Activated CD4-positive, CD25-positive, alpha-beta regulatory T cell (primary cell): ENCODE data around the gene PTPRB.

ENCODE experiments used
- DNase-seq, 4 experiments: peaks; one replicate each; lab custom pipeline; 2025; lab: John Stamatoyannopoulos, UW

PTPRB gene

GRCh38 chr12:70592664-70593063 is 44.6 kb downstream of the PTPRB start:
- DNase-seq: no peak

DNA sequence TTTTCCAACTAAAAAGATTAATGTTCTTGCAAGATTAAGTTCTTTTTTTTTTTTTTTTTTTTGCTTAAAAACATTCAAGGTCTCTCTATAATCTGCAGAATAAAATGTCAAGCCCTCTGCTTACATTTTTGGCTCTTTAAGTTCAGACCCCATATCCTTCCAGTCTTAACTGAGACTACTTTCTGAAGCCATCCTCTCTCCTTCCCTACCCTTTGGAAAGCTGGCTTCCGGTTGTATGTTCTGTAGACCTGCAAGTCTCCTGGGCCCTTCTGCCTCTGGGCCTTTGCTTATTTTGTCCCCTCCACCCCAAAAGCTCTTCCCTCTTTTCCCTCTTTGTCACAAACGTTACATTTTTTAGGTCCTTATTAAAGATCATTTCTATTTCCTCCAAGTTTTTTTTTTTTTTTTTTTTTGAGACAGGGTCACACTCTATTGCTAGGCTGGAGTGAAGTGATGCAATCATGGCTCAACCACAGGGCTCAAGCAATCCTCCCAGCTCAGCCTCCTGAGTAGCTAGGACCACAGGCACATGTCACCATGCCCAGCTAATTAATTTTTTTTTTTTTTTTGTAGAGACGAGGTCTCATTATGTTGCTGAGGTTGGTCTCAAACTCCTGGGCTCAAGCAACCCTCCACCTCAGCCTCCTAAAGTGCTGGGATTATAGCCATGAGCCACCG is 46.5 kb downstream of the PTPRB start:
- no peak for DNase-seq

GRCh38 chr12:70590051-70590450 is 47.2 kb downstream of the PTPRB start:
- peak in 3 of 4 experiments; percentile 4 to 20 (median 11) for DNase-seq

GRCh38 chr12:70584332-70584731 is 52.9 kb downstream of the PTPRB start:
- no peak for DNase-seq

- DNase-seq: no peak
Measured at GRCh38 chr12:70583251-70583650, 54.0 kb downstream of the PTPRB start.

DNA sequence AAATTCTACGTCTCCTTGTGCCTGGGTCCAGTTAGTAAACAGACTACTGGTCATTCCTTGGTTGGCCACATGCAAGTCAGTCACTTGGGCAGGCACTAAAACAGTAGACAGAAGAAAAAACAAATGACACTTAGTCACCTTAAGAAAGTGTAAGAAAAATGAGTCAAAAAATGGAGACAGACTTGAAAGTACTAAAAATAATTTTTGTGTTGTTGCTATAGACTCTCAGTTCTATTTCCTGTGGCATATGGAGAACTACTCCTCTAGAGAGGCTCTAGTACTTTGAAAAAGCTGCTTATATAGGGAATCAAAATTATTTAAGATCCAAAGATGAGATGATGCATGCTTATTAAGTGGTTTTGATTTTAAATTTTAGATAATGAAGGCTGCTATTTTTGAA is 56.0 kb downstream of the PTPRB start:
- no peak for DNase-seq

GRCh38 chr12:70577283-70577634 is 60.0 kb downstream of the PTPRB start:
- DNase-seq: no peak

DNA sequence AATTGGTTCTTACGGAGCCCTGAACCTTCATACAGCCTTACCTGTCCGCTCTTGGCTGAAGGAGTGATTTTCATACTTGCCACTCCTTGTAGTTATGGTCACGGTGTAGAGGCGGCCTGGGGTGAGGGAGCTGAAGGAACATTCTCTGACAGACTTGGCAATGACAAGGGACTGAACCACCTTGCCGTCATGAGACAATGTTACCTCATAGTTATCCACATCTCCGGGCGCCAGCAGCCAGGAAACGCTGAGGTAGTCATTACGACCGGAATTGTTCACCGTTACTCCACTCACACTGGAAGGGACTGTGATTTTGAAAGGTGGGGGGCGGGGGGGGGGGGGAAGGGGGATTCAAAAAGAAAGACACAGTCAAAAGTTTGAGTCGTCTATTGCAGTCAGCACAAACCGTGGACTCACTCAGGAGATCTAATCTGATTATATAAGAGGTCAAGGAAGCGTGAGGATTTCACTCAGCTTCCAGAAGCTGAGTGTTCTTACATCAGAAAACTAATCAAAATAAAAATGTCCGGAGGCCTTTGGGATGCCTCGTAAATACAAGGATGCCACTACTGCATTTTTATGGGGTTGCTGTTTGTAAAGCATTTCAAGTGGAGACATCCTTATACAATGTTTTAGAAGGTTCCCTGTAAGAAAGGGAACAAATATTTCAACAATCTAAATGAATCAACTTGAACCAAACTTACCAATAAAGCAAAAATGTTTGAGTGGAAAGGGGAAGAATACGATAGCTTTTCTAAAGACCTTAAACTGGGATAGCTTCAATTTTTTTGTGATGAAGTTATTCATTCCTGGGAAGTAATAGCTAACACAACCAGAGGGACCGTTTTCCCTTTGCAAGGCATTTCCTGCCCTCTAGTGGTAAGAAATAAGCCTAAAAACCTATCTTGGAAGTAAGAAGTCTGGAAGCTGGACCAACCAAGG is 60.6 kb downstream of the PTPRB start:
- no peak for DNase-seq

- no peak for DNase-seq
Measured at GRCh38 chr12:70571705-70572268, 65.4 kb downstream of the PTPRB start.

DNA sequence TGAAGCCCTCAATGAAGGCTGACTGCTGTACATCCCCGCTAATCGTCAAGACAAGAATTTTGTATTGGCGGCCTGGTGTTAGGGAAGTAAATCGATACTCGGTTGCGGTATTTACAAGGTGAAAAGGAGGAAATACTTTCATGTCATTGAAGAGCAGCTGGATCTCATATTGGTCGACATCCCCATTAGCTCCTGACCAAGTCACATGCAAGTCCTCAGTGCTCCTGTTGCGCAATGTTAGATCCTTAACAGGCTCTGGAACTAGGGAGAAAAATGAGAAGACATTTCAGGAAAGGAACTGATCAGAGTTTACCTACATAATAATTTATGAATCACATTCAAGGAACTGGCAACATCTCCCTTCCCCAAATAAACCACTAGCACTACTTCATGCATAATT is 66.2 kb downstream of the PTPRB start:
- DNase-seq: no peak

DNA sequence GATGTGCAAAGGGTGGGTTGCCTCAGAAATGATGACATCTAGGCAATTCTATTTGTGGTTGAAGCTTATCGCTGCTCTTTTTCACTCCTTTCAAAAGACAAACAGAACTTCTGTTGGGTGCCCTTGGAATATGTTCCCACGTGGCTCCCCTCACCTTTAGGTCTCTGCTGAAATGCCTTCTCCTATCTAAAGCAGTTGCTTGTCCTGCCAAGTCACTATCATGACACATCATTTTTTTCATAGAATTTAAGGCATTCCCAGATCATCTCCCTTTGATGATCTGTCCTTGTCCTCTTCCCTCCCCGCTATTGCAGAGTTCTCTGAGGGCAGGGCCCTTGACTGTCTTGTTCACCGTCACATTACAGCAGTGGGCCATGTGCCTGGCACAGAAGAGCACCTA is 75.7 kb downstream of the PTPRB start:
- no peak for DNase-seq

DNA sequence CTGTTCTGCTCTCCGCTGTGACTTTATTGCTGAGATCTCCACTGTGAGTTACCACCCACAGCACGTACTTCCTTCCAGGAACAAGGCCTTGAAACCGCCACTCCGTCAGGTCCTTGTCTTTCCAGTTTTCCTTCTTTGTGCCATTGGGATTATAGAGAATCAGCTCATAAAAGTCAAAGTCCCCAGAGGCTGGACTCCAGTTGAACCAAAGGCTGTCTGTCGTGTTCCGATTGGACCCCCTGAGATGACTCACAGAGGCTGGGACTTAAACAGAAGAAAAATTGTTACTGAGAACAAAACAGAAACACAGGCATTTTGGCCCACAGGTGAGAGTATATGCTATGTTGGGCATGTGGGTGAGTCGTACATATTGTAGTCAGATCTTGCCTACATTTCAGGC is 76.6 kb downstream of the PTPRB start:
- DNase-seq: no peak

- no peak for DNase-seq
Measured at GRCh38 chr12:70559390-70559789, 77.8 kb downstream of the PTPRB start.

- DNase-seq: no peak
Measured at GRCh38 chr12:70557583-70558191, 79.5 kb downstream of the PTPRB start.

DNA sequence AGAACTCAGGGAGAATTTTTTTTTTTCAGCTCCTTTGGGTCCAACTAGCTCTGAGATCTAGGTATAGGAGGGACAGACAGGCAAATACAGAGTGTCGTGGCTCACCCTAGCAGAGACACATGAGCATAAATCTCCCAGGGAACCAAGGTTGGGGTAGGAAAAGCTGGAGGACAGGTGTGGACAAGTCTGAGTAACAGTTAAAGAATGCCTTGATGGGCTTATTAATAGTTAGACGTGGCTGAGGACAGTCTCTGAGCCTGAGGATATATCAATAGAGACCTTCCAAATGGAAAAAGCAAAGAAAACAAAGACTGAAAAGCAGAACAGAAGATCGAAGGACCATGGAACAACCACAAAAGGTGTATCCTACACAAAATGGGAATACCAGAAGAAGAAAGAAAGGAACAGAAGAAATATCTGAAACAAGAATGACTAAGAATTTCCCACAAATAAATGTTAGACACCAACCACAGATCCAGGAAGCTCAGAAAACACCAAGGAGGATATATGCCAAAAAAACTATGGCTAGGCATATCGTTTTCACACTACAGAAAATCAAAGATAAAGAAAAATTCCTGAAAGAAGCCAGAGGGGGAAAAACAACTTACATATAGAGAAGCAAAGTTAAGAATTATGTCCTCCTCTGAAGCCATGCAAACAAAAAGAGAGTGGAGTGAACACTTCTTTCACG is 80.9 kb downstream of the PTPRB start:
- DNase-seq: no peak

GRCh38 chr12:70555081-70555480 is 82.1 kb downstream of the PTPRB start:
- no peak for DNase-seq

GRCh38 chr12:70553391-70553859 is 83.8 kb downstream of the PTPRB start:
- DNase-seq: no peak

GRCh38 chr12:70551731-70552130 is 85.5 kb downstream of the PTPRB start:
- DNase-seq: no peak

DNA sequence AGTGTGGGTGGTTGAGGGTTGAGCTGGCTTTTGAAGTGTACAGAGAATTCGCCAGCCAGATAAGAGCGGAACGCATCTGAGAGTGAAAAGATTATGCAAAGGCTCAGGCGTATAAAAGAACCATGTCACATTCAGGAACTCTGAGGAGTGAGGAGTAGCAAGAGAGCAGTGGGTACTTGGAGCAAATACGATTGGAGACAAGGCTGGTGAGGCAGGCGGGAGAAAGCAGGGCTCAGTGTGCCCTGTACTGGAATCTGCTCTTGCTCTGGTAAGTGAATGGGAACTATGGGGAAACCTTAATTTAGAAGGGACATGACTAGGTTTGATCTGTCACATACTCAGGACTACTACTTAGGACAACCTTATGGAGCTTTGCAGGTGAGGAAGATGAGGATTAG is 87.0 kb downstream of the PTPRB start:
- no peak for DNase-seq

DNA sequence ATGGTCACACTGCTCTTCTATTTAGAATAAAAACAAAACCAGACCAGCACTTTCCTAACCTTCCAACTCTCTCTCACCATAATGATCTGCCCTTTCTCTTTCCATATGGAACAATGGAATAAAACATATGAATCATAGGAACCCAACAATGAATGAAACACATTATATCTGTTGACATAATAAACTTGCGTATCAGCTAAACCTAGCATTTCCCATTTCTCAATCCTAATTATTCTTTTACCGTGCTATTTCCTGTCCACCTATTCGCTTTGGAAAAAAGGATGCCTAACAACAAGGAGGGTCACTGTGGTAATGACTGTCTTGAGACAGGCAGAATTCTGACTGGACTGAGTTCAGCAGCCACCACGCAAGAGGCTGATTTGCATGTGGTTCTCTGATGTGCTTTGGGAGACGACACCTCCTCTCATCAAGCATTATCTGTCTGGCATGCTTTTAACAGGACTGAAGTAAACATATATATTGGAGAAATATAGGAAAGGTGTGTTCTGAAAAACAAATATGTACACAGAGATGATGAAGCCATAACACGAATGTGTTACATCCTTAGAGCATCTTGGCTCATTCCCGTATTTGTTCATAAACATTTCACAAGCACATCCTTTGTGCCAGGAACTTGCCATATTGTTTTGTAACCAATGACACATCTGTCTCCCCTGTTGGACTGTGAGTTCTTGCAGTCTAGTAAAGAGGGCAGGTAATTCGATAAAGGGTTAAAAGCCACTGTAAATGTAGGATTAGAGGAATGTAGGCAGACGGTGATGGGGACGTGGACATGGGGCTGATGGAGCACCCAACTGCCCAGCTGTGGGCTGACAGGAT is 87.7 kb downstream of the PTPRB start:
- no peak for DNase-seq

DNA sequence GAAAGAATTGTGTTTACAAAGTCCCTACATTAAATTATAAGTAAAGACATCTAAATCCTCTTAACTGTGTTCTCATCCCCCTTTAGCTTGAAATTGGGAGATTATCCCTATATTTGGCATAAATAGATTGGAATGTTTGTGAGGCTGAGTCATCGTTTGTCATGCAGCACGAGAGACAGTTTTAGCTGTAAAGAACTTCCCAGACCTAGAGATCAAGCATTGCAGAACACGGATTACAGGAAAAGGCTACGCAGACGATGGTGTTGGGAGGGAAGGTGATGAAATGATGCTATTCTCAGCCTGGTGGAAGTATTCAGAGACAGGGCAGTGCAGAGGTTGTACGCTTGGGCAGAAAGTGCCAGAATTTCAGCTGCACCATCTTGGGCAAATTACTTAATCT is 93.8 kb downstream of the PTPRB start:
- no peak for DNase-seq
